Parathyroid adenoma (tissue), 2 donors: Measurements from ENCODE around the gene ZWILCH.

Experiments used
- H2AFZ ChIP-seq: fragments of 300-600 bp; sonication (generic); one replicate; pipeline ENCODE4 v1.7.0; 2017; ENCODE audit warnings: antibody characterized with exemption, mild to moderate bottlenecking
- H3K27ac ChIP-seq: fragments of 300-600 bp; sonication (generic); one replicate; pipeline ENCODE4 v1.7.0; 2017
- H3K27me3 ChIP-seq: fragments of 300-600 bp; sonication (generic); one replicate; pipeline ENCODE4 v1.7.0; 2017; ENCODE audit warnings: low read length; ENCODE audit not compliant: control insufficient read depth, insufficient read depth
- H3K36me3 ChIP-seq: fragments of 300-600 bp; sonication (generic); one replicate; pipeline ENCODE4 v1.7.0; 2017; ENCODE audit warnings: low read length; ENCODE audit not compliant: control insufficient read depth, insufficient read depth
- H3K4me1 ChIP-seq: fragments of 300-600 bp; sonication (generic); one replicate; pipeline ENCODE4 v1.7.0; 2017; ENCODE audit warnings: control low read depth
- H3K4me2 ChIP-seq: fragments of 300-600 bp; sonication (generic); one replicate; pipeline ENCODE4 v1.7.0; 2017; ENCODE audit warnings: low read length
- H3K4me3 ChIP-seq: fragments of 300-600 bp; sonication (generic); one replicate; pipeline ENCODE4 v1.7.0; 2017; ENCODE audit warnings: low read depth, low read length
- H3K79me2 ChIP-seq: fragments of 300-600 bp; sonication (generic); one replicate; pipeline ENCODE4 v1.7.0; 2017; ENCODE audit warnings: control low read depth
- H3K9ac ChIP-seq: fragments of 300-600 bp; sonication (generic); one replicate; pipeline ENCODE4 v1.7.0; 2017; ENCODE audit warnings: mild to moderate bottlenecking
- H3K9me3 ChIP-seq: fragments of 300-600 bp; sonication (generic); one replicate; pipeline ENCODE4 v1.7.0; 2017; ENCODE audit warnings: low read length; ENCODE audit not compliant: control insufficient read depth
- CTCF ChIP-seq: fragments of 300-600 bp; sonication (generic); IDR thresholded peaks from one replicate; pipeline ENCODE4 v1.7.0; 2017; ENCODE audit warnings: antibody characterized with exemption, mild to moderate bottlenecking
- donor health status: primary hyperparathyroidism.

ZWILCH gene

GRCh38 chr15:66569461-66570137 is 64.5 kb downstream of the ZWILCH start:
- no peak overlapping the region for H2AFZ ChIP-seq
- H3K9me3 ChIP-seq, result no peaks in the 10 kb centered on the region
- no peak overlapping the region for H3K9ac ChIP-seq
- H3K27ac ChIP-seq, result no peak overlapping the region
- H3K4me2 ChIP-seq, result no peak overlapping the region
- H3K79me2 ChIP-seq, result no peaks in the 10 kb centered on the region
- no peak for TF ChIP-seq CTCF
- no peaks in the 10 kb centered on the region for H3K4me1 ChIP-seq
- H3K4me3 ChIP-seq, result no peak overlapping the region
- no peaks in the 10 kb centered on the region for H3K36me3 ChIP-seq
- H3K27me3 ChIP-seq, result no peaks in the 10 kb centered on the region

DNA sequence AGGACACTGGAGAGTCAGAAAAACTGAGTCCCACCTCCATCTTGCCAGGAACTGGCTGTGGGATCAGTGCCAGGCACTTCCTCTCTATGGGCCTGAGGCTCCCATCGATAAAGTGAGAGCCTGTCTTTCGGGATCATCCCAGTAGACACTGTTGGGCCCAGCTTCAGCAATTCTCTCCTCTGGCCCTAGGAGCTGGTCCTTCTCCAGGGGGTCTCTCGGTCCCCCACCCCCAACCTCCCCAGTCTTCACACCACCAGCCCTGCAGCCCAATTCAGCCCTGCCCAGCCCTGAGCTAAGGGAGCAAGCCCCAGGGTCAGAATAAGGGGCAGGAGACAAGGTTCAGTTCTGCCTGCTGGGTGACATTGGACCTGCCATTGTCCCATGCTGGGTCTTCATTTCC is 65.2 kb downstream of the ZWILCH start:
- Histone ChIP-seq H3K27me3 (no peaks in the 10 kb centered on the region), H3K4me1 (no peaks in the 10 kb centered on the region), H3K27ac (no peak overlapping the region), H3K36me3 (no peaks in the 10 kb centered on the region), H2AFZ (no peak overlapping the region), H3K9me3 (no peaks in the 10 kb centered on the region), H3K9ac (no peak overlapping the region), H3K4me2 (no peak overlapping the region), H3K4me3 (no peak overlapping the region), H3K79me2 (no peaks in the 10 kb centered on the region)
- no peak for TF ChIP-seq CTCF

- H3K79me2 ChIP-seq, result no peaks in the 10 kb centered on the region
- no peaks in the 10 kb centered on the region for H3K9me3 ChIP-seq
- H3K4me2 ChIP-seq, result no peak overlapping the region
- H3K9ac ChIP-seq, result no peak overlapping the region
- H3K4me3 ChIP-seq, result no peak overlapping the region
- H3K4me1 ChIP-seq, result no peaks in the 10 kb centered on the region
- H2AFZ ChIP-seq, result no peak overlapping the region
- no peaks in the 10 kb centered on the region for H3K36me3 ChIP-seq
- no peaks in the 10 kb centered on the region for H3K27me3 ChIP-seq
- no peak for TF ChIP-seq CTCF
- H3K27ac ChIP-seq, result no peak overlapping the region
Measured at GRCh38 chr15:66570842-66571478, 65.8 kb downstream of the ZWILCH start.

GRCh38 chr15:66572146-66572545 is 67.0 kb downstream of the ZWILCH start:
- H3K27ac ChIP-seq, result no peak overlapping the region
- no peak overlapping the region for H3K4me2 ChIP-seq
- no peak for TF ChIP-seq CTCF
- no peaks in the 10 kb centered on the region for H3K4me1 ChIP-seq
- H3K4me3 ChIP-seq, result no peak overlapping the region
- H2AFZ ChIP-seq, result no peak overlapping the region
- no peaks in the 10 kb centered on the region for H3K36me3 ChIP-seq
- no peaks in the 10 kb centered on the region for H3K27me3 ChIP-seq
- H3K9ac ChIP-seq, result no peak overlapping the region
- H3K9me3 ChIP-seq, result no peaks in the 10 kb centered on the region
- H3K79me2 ChIP-seq, result no peaks in the 10 kb centered on the region

DNA sequence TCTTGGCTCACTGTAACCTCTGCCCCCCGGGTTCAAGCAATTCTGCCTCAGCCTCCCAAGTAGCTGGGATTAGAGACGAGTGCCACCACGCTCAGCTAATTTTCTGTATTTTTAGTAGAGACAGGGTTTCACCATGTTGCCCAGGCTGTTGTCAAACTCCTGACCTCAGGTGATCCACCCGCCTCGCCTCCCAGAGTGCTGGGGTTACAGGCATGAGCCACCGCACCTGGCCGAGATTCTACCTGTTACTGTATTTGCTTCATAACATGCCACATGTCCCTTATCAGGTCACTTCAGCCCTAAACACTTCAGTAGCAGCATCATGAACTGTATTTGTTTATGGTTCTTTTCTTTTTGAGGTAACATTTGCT is 68.2 kb downstream of the ZWILCH start:
- Histone ChIP-seq H3K4me3 (no peak overlapping the region), H3K4me1 (no peaks in the 10 kb centered on the region), H3K27me3 (no peaks in the 10 kb centered on the region), H3K79me2 (no peaks in the 10 kb centered on the region), H3K4me2 (no peak overlapping the region), H2AFZ (no peak overlapping the region), H3K36me3 (no peaks in the 10 kb centered on the region), H3K27ac (no peak overlapping the region), H3K9ac (no peak overlapping the region), H3K9me3 (no peaks in the 10 kb centered on the region)
- no peak for TF ChIP-seq CTCF
